Cardiac muscle cell (in vitro differentiated cells and primary cell): ENCODE data around the gene SLC9A3. TPM values are rescaled to one million over a fixed set of nuclear protein-coding genes. Genes with fewer than 3 reads are reported as not detected.

Source experiments
- DNase-seq, 2 donors: peaks; one replicate each; pipeline versions ENCODE4 v3.0.0 to v3.0.0-alpha.2; 2010 to 2017; ENCODE audit warnings: low read depth in 1 of 2, low spot score in 1 of 2
- H3K27ac ChIP-seq: fragments of 200-600 bp; sonication (generic); 2 replicates; pipeline ENCODE4 v1.5.1; 2016
- H3K27me3 ChIP-seq: fragments of 200-600 bp; sonication (generic); 2 replicates; pipeline ENCODE4 v1.6.0; 2016; ENCODE audit warnings: control low read depth
- H3K36me3 ChIP-seq: fragments of 200-600 bp; sonication (generic); 2 replicates; pipeline ENCODE4 v1.5.1; 2016; ENCODE audit warnings: control low read depth
- H3K4me1 ChIP-seq: fragments of 200-600 bp; sonication (generic); 2 replicates; pipeline ENCODE4 v1.8.1; 2017; ENCODE audit warnings: low read depth, mild to moderate bottlenecking, mixed run types
- H3K4me3 ChIP-seq: fragments of 200-600 bp; sonication (generic); 2 replicates; pipeline ENCODE4 v1.5.1; 2016; ENCODE audit warnings: mild to moderate bottlenecking
- H3K9me3 ChIP-seq: fragments of 200-600 bp; sonication (generic); 2 replicates; pipeline ENCODE4 v1.5.1; 2017; ENCODE audit warnings: low read depth, mild to moderate bottlenecking, control low read depth
- polyA plus RNA-seq: library from polyadenylated mRNA; unstranded; fragments of >200 nt; fragmentation: Nextera tagmentation; extraction: Ambion mirVana; gene quantifications from 2 replicates; pipeline ENCODE4 v1.2.1, GENCODE V29; 2016
- total RNA-seq: library from RNA; depleted of rRNA; stranded (reverse); fragments of >200 nt; gene quantifications from 2 replicates; pipeline ENCODE4 v1.2.3, GENCODE V29; 2016
- TF ChIP-seq, protein P1 (sequence below): IDR thresholded peaks from 2 replicates; pipeline ENCODE4 v1.5.1; 2012; ENCODE audit warnings: low read depth, mild to moderate bottlenecking, low read length

Gene SLC9A3
- total and polyA plus RNA-seq, 2 experiments from 2014 or later: 4.8 to 15.3 TPM

DNA sequence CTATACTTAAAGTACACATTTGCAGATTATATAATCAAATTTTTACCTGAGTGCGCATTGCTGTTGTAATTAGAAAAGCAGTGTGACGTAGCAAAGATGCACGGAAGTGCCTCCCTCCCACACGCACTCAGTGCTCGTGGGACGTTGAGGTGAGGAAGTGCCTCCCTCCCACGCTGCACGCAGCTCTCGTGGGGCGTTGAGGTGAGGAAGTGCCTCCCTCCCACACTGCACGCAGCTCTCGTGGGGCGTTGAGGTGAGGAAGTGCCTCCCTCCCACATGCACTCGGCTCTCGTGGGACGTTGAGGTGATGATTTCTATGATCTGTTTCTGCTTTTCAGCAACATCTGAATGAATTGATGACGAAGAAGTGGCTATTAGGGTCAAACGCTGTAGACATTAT lies 60.3 kb downstream of the SLC9A3 start:
- H3K4me3 ChIP-seq: no peak overlapping the region
- peaks cover 25% of the 10 kb centered on the region for H3K36me3 ChIP-seq
- H3K4me1 ChIP-seq: no peaks in the 10 kb centered on the region
- H3K9me3 ChIP-seq: no peaks in the 10 kb centered on the region
- H3K27ac ChIP-seq: no peak overlapping the region
- TF ChIP-seq, protein P1, sequence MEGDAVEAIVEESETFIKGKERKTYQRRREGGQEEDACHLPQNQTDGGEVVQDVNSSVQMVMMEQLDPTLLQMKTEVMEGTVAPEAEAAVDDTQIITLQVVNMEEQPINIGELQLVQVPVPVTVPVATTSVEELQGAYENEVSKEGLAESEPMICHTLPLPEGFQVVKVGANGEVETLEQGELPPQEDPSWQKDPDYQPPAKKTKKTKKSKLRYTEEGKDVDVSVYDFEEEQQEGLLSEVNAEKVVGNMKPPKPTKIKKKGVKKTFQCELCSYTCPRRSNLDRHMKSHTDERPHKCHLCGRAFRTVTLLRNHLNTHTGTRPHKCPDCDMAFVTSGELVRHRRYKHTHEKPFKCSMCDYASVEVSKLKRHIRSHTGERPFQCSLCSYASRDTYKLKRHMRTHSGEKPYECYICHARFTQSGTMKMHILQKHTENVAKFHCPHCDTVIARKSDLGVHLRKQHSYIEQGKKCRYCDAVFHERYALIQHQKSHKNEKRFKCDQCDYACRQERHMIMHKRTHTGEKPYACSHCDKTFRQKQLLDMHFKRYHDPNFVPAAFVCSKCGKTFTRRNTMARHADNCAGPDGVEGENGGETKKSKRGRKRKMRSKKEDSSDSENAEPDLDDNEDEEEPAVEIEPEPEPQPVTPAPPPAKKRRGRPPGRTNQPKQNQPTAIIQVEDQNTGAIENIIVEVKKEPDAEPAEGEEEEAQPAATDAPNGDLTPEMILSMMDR: no peak
- no peak for DNase-seq
- H3K27me3 ChIP-seq: no peaks in the 10 kb centered on the region

DNA sequence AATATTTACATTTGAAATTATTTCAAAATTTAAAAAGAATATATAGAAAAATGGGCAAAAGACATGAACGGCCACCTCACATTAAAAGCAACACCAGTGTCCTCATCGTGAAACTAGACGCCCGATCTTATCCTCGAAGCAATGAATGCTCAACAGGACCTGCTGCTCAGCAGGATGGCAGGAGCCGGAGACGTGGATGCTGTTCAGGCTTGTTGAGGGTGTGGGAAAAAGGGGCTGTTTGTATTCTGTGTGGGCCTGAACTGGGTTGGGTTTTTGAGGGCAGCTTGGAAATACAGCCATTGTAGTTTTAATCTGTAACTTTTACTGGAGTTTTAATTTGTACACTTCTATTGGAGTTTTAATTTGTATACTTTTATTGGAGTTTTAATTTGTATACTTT lies 60.9 kb downstream of the SLC9A3 start:
- no peak for DNase-seq
- Histone ChIP-seq H3K9me3 (no peaks in the 10 kb centered on the region), H3K4me3 (no peak overlapping the region), H3K4me1 (no peaks in the 10 kb centered on the region), H3K27ac (no peak overlapping the region), H3K27me3 (no peaks in the 10 kb centered on the region), H3K36me3 (peaks cover 27% of the 10 kb centered on the region)
- TF ChIP-seq, protein P1: no peak

GRCh38 chr5:462051-462481 lies 62.2 kb downstream of the SLC9A3 start:
- H3K36me3 ChIP-seq: peaks cover 35% of the 10 kb centered on the region
- no peak overlapping the region for H3K4me3 ChIP-seq
- DNase-seq: no peak
- H3K27me3 ChIP-seq: no peaks in the 10 kb centered on the region
- no peaks in the 10 kb centered on the region for H3K9me3 ChIP-seq
- H3K4me1 ChIP-seq: no peaks in the 10 kb centered on the region
- TF ChIP-seq, protein P1: no peak
- no peak overlapping the region for H3K27ac ChIP-seq

DNA sequence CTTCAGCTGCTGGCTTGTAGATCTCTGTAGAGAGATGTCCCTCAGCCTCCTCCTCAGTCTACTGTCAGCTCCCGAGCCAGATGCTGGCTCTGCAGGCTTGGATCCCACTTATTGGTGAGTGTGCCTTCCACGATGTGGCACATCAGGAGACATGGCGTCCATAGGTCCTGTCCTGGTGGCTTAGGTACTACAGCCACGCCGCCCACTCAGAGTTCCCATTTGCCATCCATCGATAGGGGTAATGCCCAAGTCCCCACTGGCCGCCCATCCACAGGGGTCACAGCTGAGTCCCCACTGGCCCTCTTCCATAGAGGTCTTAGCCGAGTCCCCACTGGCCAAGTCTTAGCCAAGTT lies 64.0 kb downstream of the SLC9A3 start:
- no peak for DNase-seq
- Histone ChIP-seq H3K4me3 (no peak overlapping the region), H3K27me3 (no peaks in the 10 kb centered on the region), H3K4me1 (no peaks in the 10 kb centered on the region), H3K27ac (no peak overlapping the region), H3K9me3 (no peaks in the 10 kb centered on the region), H3K36me3 (peaks cover 33% of the 10 kb centered on the region)
- TF ChIP-seq, protein P1: no peak

GRCh38 chr5:459562-460272 lies 64.5 kb downstream of the SLC9A3 start:
- Histone ChIP-seq H3K27me3 (no peaks in the 10 kb centered on the region), H3K9me3 (no peaks in the 10 kb centered on the region), H3K27ac (no peak overlapping the region), H3K4me3 (no peak overlapping the region), H3K36me3 (peaks cover 33% of the 10 kb centered on the region), H3K4me1 (no peaks in the 10 kb centered on the region)
- TF ChIP-seq, protein P1: no peak
- no peak for DNase-seq
